Ecto neural progenitor cell (in vitro differentiated cells): Measurements from ENCODE around the gene MPPED1.

Experiments used
- DNase-seq: peaks from one replicate; pipeline ENCODE4 v3.0.0-alpha.2; 2018; ENCODE audit warnings: low spot score

MPPED1 gene

GRCh38 chr22:43429426-43429825, 17.6 kb downstream of the MPPED1 start:
- DNase-seq, result no peak

DNA sequence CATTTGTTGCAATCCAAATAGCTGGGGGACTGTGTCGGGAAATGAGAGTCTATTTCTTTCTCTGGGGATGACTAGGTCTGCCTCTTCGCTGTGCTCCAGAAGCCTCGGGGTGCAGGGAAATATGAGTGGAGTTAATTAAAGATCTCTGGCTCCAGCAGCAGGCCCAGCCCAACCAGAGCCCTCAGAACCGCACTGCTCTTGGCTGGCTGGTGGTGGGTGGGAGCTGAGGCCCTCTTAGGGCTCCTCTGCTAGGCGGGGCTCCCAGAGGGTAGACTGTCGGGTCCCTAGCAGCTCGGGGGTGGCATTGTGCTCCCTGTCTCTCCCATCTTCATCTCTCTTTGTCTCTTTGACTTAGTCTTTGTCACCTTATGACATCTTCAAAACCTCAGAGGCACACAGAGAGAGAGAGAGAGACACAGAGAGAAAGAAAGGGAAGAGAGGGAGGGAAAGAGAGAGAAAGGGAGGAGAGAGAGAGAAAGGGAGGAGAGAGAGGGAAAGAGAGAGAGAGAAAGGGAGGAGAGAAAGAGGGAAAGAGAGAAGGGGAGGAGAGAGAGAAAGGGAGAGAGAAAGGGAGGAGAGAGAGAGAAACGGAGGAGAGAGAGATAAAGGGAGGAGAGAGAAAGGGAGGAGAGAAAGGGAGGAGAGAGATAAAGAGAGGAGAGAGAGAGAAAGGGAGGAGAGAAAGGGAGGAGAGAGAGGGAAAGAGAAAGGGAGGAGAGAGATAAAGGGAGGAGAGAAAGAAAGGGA, 20.2 kb downstream of the MPPED1 start:
- DNase-seq, result no peak

DNA sequence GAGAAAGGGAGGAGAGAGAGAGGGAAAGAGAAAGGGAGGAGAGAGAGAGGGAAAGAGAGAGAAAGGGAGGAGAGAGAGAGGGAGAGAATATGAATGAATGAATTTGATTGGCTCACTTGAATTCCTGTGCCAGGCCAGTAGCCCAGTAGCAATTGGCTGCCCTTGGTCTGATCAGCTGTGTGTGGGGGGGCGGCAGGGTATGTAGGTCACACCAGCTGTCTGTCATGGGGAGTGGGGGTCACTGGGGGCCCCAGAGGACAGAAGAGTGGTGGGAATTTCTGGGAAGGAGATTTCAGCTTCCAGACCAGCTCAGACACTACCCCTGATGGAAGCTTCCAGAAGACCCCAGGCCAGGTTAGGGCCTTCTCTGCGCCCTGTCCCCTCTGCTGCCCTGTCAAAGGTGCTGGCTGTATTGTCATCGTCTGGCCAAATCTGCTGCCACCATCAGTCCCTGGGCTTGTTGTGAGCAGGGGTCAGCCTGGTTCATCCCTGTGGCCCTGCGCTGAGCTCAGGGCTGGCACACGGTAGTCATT, 21.1 kb downstream of the MPPED1 start:
- DNase-seq, result no peak

- DNase-seq, result no peak
Measured at GRCh38 chr22:43433451-43434274, 21.8 kb downstream of the MPPED1 start.

DNA sequence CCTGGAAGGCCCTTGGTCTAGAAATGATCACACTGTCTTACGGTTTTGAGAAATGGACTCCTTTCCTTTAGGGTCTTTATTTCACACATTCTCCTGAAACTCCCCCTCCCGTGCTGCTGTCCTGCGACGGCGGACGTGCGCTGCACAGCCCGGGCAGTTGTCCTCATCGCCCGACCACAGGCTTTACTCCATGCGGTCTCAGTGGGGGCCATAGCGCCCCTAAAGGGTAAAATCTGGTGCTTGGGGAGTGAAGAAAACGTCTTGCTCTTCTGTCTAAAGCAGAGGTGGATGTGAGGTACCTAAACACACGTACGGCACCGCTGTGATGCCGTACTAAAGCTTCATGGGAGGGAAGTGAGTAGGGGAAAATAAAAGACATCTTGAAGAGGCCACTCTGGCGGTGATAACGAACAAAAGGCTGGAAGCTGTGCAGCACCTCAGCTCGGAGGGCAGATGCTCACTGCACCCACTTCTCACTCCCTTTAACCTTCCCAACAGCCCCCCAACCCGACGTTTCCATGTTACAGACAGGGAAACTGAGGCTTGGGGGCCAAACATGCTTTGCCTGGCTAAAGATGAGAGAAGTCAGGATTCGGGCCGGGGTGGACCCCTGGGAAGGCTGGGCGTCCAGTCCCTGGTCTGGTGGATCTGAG, 22.6 kb downstream of the MPPED1 start:
- no peak for DNase-seq

DNA sequence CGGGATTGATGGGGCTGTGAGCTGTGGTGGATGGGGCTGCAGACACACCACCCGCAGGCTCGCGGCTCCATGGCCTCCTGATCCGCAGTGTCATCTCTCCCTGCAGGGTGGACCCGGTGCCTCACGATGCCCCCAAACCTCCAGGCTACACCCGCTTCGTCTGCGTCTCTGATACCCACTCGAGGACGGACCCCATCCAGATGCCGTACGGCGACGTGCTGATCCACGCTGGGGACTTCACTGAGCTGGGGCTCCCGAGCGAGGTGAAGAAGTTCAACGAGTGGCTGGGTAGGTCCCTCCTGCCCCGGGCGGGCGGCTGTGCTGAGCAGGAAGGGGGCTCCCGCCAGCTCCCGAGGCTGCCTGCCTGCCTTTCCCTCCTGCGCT, 23.1 kb downstream of the MPPED1 start:
- DNase-seq, result peak; percentile 41

DNA sequence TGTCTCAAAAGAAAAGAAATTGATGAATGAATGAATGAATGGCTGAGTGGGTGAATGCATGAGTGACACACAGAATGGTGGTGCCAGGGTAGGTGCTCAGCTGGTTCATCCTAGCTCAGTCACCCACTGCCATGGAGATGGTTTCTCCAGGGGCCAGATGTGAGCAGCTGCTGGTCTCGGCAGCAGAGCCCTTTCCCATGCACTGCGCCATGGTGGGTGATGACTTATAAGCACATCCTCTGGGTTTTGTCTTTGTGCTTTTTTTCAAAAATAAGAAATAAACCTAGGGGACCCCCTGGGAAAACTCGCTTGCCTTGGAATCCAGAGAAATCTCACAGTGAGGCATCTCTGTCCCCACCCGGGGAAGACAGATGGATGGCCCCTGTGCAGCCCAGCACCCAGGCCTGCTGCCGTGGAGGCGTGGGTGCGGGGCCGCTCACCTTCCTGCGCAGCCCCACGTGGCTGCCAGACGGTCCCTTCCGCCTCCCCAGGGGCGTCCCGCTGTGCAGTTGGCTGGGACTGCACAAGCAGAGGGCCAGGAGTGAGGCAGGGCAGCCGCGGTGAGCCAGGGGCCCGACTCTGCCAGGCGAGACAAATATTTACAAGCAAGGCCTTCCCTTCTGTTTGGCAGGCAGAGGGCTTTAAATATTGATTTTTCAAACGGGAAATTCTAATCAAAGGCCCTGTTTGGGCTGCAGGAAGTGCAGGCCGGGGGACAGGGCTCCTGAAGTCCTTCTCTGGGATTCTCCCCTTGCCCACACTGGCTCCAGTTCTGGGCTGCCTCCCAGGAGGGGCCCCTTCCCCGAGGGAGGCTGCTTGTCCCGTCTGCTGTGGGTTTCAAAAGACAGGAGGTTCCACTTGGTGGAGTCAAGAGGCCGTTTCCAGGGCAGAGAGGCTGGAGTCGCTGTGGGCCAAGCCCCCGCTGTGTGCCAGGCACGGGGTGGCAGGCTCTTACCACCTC, 24.3 kb downstream of the MPPED1 start:
- no peak for DNase-seq

GRCh38 chr22:43436868-43437267, 25.1 kb downstream of the MPPED1 start:
- DNase-seq, result no peak

GRCh38 chr22:43437871-43438475, 26.2 kb downstream of the MPPED1 start:
- no peak for DNase-seq

GRCh38 chr22:43438666-43439347, 27.0 kb downstream of the MPPED1 start:
- DNase-seq, result no peak

DNA sequence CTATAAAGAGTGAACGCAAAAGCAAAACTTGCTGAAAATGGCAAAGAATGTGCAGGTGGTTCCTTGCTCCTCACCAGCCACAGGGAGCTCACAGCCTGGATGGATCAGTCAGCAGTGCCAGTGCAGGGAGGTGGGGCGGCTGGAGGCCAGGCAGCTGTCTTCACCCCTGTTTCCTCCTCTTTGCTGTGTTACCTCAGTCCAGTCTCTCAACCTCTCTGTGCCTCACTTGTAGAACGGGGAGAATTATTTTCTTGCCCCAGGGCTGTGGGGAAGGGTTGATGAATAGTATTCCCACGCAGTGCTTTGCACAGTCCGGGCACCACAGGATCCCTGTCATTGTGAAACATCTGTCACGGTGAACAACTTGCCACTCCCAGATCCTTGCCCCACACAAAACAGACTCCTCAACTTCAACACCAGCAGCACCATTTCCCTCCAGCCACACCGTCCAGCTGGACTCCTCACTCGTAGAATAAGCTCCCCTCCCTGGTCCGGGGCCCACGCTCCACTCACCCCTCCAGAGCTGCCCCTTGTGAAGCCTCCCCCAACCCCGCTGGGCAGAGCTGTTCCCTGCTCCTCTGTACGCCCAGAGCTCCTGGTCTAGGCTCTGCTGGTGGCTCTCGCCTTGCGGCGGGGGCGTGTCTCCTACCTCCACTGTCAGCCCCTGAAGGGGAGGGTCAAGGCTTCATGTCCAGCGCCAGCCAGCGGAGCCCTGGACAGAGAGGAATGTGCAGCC, 27.7 kb downstream of the MPPED1 start:
- DNase-seq, result no peak

DNA sequence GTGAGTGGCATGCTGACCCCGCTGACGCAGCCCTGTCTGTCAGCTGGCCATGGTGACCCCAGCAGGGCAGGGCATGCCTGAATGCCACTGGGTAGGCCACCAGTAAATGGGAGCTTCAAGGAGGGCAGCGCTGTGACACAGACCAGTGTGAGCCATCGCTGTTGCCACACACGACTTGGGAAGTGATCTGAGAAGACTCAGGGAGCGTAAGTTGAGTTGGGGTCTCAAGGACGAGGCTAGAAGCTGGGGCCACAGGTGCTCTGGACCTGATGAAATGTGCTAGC, 28.2 kb downstream of the MPPED1 start:
- DNase-seq, result no peak

- DNase-seq, result no peak
Measured at GRCh38 chr22:43440556-43440955, 28.7 kb downstream of the MPPED1 start.

DNA sequence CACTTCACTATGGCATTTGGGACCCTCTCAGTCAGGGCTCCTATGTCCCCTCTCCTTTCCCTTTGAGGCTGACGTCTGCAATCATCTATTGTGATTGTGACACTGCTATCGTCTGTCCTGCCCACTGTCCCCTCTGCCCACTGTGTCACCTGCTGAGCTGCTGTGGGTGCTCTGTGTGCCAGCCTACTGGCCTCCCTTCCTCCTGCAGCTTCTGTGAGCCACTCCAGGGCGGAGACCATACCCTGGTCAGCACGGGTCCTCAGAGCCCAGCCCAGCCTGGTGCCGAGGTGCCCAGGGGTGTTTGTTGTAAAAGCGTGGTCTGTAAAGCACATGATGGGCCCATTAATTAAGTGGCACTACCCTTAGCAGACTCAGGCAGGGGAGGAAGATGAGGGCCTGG, 29.4 kb downstream of the MPPED1 start:
- DNase-seq, result no peak

- no peak for DNase-seq
Measured at GRCh38 chr22:43441751-43442150, 29.9 kb downstream of the MPPED1 start.

GRCh38 chr22:43442386-43443151, 30.8 kb downstream of the MPPED1 start:
- no peak for DNase-seq

GRCh38 chr22:43443152-43443471, 31.3 kb downstream of the MPPED1 start:
- no peak for DNase-seq

- DNase-seq, result no peak
Measured at GRCh38 chr22:43446037-43446803, 34.4 kb downstream of the MPPED1 start.

DNA sequence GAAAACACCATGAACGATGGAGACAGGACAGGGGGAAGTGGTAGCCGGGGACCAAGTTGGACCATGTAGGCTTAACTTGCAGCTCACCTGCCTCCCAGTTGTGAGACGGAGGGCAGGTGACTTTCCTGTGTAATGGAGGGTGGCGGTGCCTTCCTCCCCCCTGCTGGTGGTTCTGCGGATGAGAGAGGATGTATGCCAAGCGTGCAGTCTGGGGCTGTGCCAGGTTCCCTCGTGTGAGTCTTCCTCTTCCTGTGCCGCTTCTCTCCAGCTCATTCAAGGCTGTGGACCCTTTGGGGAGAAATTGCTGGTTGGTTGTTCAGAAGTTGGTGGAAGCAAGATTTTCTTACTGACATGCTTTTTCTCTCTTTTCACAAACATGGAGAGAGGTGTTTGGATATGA, 35.1 kb downstream of the MPPED1 start:
- no peak for DNase-seq
